HG02885 (cell line): ENCODE measurements around the gene EDIL3.
"Not testable (repeated sequence)": the region's sequence is repeated elsewhere in the genome, so short reads cannot be mapped to it uniquely, and the experiment has no call there.

ENCODE experiments used
- ATAC-seq: cut with Tn5 transposase; IDR thresholded peaks from one replicate; pipeline ENCODE4 v1.9.1; 2021; ENCODE audit warnings: mild to moderate bottlenecking; ENCODE audit not compliant: unreplicated experiment, poor library complexity

EDIL3 gene

DNA sequence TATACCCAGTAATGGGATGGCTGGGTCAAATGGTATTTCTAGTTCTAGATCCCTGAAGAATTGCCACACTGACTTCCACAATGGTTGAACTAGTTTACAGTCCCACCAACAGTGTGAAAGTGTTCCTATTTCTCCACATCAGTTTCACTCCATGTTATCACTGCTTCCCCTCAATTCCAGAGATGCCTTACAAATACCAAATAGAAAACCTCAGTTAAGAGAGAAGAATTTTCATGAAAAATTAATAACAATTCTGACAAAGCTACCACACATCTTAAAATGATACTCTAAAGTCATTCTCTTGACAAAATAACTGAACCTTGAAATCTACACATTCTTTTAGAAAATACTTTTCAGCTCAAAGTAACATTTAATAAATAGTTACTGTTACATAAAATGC, 74.8 kb downstream of the EDIL3 start:
- not testable (repeated sequence) for ATAC-seq

DNA sequence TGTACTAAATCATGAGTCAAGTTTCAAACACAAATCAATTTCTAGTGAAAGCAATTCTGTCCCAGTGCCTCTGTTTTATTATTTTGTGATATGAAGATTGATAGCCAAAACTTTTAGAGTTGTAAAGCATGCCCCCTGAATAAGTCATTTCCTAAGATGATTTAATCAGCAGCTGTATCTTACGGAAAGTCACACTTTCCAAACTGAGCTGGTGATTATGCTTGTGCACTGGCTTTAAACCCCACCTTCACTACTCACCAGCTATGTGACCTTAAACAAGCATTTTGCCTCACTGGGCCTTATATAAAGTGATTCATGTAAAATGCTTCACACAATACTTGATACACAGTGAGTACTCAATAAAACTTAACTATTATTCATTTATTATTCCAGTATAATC, 78.1 kb downstream of the EDIL3 start:
- ATAC-seq: no peak

DNA sequence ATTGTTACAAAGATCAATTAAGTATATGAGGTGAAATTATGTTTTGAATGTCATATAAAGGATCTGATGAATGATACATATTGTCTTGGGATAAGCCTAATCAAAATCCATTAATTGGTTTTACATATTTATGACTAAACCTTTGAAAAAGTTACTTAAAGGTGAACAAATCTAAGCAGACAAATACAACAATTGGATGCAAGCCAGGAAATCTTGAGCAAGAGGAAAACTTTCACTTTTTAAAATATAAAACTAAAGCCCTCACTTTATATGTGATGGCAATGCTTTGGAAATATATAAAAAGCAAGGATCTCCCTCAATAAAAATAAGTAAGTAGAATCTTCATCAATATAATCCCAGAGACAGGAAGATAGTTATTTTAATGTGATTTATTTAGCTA, 80.1 kb downstream of the EDIL3 start:
- ATAC-seq: no peak

DNA sequence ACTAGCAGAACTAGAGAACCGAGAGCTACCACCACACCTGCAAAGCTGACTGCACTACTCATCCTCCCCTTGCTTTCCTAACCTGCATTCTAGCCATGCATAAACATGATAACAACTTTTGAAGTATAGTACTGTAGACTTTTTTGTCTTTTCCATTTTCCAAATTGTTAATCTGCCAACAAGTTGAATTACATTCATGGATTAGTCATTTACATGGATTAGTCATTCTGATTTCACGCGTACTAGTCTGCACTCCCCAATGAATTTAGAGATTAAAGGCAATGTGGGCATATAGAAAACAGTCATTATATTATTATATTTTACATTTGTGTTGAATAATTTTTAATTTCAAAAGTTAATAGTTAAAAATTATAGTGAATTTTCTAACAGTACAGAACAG, 81.4 kb downstream of the EDIL3 start:
- no peak for ATAC-seq

DNA sequence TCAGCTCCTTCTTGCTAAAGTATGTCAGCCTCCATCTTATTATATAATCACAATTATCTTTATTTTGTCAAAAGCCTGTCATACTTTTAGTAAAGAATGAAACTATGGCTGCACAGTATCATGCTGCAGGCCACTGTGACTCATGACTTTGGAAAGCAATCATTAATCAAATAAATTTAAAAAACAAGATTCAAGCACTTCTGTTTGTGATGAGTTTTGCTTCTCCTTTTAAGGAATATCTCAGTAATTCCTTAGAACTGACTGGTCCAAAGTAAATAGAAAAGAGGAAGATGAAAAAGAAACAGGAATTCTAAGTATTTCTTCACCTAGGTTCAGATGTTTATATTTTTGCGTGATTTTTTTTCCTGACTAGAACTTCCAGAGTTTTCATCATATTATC, 83.1 kb downstream of the EDIL3 start:
- ATAC-seq: no peak

DNA sequence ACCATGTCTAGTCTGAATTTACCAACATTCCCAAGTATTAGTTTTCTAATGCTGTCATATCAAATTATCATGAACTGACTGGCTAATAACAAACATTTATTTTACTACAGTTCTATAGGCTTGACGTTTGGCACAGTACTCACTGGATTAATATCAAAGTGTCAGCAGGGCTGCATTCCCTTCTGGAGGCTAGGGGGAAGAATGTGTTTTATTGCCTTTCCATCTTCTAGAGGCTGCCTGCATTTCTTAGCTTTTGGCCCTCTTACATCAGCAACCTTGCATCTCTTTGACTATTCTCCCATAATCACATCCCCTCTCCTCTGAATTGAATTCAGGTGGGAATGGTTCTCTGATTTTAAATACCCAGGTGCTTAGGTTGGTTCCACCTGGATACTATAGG, 84.7 kb downstream of the EDIL3 start:
- ATAC-seq: no peak

DNA sequence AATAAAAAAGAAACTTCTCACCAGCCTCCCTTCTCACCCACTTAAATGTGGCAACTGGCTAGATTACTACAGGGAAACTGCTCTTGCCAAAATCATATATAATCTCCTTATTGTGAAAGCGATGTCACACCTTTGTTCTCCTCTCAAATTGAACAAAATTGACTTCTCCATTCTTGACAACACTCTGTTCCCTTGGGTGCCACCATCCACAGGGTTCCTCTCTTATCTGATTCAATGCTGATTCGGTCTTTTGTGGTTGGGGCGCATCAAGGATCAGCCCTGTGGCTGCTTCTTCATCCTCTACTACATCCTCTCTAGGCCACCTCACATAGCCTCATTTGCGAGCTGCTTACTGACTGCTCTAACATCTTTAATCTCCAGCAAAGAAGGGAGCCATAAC, 86.1 kb downstream of the EDIL3 start:
- ATAC-seq: no peak

DNA sequence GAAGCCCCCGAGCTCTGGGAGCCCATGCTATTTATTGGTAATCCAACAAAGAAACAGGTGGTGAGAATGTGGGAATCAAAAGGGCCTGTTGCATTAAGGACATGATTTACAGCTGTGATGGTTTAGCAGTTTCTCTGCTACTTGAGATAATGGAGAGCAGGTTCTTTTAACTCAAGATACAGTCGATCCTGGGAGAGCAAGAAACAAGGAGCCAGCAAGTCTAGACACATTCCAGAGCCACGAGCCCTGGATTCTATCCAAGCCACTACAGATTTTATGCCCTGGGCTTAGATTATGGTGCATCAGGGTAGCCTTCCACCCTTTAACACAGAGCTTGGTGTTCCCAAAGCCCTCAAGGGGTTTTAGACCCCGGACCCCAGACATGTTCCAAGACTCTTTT, 87.0 kb downstream of the EDIL3 start:
- not testable (repeated sequence) for ATAC-seq

DNA sequence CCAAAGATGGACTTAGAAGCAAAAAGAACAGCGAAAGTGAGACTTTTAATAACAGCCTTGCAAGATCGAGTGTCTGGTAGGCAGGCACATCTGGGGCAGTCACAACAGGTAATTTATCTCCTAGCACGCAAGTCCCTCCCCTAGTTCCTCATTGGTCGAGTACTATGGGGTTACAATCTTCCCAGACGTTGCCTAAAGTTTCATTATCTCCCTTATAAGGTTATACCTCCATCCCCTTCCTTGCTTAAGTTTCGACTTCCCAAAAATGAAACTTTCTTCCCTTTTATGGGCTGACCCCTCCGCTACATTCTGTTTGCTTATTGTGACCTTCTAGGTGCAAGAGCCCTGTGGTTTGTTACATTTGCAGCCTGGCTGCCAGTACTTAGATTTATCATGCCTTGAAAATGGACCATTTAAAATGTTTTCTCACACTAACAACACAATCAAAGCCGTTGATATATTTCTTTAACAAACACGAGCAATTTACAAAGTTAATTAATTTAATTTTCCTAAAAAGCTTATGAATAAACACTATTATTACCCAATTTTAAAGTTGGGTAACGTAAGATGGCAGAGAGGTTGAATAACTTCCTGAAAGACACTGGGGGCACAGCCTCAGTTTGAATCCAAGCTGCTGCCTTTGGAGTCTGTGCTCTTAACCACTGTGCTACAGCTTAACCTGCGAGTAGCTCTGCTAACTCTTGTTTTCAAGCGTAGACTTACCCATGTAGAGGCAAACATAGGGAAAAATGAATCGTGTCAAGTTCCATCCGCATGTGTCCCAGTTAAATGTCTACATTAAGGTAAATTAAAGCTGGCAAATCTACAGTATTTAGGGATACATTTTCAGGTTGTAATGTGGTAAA, 91.7 kb downstream of the EDIL3 start:
- ATAC-seq: no peak

DNA sequence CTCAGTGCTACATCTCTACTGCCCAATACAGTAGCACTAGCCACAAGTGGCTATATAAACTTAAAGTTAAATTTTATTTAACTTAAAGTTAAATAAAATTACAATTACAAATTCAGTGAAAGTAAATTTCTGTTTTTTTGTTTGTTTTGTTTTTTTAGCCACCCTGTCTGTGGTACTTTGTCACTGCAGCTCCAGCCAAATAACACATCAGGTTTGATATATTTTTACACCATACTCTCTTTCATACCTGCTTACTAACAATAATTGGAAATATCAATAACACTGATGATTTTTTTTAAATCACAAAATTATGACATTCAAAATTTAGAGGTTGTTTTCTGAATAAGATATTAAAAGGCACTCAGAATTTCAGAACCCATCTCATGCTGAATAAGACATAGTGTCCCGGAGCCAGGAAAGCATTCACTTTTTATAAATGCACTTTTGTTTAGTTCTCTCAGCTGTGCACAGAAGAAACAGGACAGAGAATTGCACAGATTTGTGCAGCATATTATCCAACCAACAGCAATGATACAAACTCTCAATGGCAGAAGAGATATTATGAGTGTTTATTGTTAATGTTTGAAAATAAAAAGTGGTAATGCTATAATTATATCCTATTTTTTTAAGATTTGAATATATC, 92.6 kb downstream of the EDIL3 start:
- no peak for ATAC-seq

DNA sequence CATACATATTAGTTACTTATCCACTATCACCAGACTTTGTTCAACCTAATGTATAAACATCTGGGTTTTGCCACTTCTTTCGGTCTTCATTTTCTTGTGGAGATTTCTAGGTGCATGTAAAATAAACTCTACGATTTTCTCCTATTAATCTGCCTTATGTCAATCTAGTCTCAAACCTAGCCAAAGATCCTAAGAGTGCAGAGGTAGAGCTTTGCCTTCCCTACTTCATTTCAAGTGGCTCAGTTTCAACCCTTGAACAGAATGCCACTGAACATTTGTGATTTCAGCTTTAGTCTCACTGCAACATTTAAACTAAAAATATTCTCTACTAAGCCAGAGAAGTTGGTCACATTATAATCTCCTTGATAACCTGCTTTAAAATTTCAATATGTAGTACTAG, 94.0 kb downstream of the EDIL3 start:
- ATAC-seq: no peak

DNA sequence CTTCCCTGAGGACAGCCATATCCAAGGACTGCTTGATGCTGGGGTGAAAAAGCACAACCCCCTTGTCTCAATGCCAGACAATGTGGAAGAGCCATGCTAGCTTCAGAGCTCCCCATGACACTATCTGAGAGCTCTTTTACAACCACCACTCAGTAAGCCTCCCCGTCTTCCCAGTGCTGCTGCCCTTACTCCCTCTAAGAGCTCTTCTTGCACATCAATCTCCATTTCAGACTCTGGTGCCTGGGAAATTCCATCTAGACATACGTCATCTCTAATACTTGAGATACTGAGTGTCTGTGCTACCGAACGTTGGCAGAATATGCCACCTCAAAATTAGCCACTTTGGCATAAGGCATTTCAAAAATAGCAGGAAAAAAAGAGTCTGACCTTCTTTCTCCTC, 94.5 kb downstream of the EDIL3 start:
- no peak for ATAC-seq

DNA sequence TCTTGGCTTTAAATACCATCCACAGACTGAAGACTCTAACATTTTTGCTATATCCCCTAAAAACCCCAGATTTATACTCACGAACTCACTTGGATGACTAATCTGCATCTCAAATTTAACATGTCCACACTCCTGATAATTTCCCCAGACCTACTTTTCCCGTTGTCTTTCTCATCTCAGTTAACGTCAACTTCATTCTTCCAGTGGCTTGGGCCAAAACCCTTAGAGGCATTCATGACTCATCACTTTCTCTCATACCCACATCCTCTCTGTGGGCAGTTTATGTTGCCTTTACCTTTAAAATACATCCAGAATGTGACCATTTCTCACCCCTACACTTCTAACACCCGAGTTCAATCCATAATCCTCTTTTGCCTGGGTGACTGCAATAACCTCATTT, 96.7 kb downstream of the EDIL3 start:
- ATAC-seq: peak; percentile 74

DNA sequence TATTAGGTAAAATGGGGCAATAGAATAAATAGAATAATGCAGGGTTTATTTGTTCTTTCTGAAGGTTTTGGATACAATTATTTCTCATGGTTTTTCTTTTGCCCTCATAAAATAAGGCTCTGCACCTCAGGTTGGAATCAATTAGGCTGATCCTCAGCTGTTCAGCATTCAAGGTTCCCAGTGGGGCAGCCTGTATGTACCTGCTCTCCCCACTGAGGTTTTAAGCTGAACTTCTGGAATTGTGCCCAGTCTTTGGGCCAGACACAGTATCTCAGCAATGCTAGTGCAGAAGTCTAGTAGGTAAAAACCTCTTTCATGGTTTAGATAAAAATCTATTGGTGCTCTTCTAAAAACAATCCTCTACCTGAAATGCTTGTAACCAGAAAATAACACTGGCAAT, 98.0 kb downstream of the EDIL3 start:
- ATAC-seq: no peak

DNA sequence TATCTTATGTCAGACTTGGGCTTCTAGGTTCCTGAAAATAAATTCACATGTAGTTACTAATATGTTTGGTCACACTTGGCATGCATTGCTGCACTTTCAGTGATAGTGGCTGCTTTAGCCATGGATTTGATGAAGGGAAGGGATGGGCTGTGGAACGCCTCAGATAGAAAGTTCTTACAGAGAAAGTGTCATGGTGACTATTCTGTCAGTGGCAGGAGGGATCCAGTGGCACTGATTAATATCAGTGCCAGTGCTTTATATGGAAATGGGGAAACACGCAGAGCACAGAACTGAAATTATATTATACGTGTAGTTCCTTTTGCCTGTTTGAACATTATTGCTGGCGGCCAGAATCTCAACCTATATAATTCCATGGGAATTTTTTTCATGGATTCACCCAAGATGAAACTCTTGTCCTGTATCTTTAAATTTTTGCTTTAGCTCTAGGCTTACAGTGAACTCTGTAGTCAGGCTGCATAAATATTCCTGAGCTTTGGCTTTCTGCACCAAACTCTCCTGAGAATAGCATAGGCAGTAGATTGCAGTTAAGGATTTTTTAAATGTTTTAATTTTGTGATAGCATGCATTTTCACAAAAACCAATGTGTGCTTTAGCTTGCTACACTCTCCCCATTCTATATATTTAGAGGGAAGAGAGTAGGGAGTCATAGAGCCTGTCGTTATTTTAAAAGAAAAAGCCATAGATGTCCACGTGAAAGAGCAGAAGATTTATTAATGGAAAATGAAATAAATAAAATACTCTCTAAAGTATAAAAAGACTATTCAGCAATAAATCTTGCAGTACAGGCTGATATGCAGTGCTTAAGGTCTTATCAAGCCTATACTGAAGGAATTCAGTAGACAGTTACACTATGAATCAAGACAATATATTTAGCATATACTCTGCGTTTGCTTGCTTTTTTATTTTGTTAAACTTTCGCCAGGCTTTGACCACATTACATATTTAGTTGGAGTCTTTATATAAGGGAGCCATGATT, 98.7 kb downstream of the EDIL3 start:
- ATAC-seq: no peak

DNA sequence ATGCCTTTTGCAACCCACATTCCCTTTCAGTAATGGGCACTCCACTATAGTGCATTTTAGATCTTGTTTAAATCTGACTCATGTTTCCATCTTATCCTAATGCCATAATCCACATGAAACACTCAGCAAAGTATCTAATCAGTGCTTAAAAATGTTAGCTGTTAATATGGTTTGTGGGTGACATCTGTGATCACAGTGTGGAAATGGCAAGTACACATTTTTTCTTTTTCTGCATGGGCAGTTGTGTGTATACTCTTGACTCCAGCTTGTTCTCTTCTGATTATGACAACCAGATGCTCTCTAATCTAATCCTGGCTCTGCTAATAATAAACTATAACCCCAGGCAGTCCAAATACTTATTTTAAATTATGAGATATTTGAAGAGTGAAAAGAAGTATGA, 103.3 kb downstream of the EDIL3 start:
- no peak for ATAC-seq

DNA sequence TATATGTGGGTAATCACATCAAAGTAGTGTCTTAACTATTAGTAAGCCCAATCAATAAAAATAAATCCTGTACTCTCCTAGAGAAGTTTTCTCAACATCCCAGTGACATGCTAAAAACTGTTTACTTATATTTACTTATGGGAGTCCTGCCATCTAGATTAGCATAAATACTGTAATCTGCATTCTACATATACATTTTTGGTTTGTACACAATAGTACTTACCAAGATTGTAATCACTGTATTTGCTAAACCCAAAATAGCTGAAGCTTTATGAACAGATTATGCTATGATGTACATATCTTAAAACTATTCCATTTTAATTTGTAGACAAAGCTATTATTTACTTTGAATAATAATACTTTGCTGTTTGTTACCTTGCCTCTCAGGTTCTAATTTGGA, 105.4 kb downstream of the EDIL3 start:
- no peak for ATAC-seq

DNA sequence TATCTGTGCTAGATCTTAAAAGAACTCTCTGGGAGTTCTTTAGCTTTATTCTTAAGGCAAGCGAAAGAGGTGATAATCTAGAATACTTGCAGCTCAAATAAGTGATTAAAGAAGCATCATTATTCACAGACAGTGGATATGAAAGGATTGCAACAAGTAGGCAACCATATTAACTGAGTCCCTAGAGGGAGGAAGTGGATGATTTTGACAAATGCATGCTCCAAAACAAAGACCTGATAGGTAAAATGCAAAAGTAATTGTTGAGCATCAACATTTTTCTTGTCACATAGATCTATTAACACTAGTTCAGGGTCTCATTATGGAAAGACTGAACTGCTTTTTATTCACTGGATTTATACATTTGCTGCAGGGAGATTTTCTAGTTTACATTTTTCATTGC, 109.1 kb downstream of the EDIL3 start:
- ATAC-seq: no peak

DNA sequence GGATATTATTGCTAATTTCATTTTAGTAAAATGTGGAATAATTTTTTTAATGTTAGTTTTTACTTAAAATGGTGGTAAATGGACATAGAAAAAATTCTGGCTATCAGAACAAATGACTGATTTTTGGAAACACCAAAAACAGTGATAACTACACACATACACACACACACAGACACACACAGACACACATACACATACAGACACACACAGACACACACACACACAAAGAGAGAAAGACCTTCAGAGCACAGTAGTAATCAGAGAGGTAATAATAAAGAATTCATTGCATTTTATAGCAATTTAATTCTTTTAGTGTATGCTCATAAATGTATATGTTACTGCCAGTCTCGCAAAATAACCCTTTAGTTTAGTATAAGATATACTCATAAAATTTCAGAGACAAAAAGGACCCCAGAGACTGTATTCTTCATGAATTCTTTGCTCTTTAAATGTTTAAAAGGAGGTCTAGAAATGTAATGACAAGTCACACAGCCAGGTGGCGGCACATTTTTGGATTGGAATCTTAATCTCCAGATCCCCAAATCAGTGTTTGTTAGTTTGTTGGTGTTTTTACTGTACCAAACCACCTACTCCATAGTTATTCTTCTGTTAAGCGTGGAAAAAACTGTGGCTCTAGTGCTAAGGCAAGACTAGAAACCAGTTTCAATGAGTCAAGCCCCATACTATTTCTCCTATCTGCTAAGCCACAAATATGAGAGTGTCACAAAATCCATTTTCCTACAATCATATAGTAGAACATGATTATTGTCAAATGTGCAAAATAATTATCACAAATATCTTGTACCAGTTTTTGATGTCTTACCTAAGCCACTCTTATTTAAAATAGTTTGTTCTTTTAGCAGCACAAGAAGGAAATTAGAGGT, 109.9 kb downstream of the EDIL3 start:
- peak; percentile 62 for ATAC-seq

DNA sequence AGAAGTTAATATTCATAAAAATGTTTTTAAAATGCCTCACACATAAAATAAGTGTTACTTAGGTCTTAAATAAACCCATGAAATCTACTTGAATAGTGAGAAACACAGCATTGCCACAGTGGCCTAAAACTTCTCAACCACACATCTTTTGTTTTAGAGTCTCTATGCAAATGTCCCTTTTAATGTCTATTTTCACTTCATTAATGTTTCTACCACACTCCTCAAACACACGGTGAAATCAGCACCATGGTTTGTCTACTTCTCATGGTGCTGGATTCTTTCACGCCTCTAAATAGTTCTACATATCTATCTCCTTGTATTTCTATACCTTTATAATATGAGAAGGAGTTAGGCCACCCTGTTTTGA, 111.2 kb downstream of the EDIL3 start:
- peak; percentile 43 for ATAC-seq
